ENCODE results near the gene FMOD. TPM values are rescaled to one million over a fixed set of nuclear protein-coding genes. Genes with fewer than 3 reads are reported as not detected.
A peak's percentile ranks its signal among the peaks of the same experiment; 100 is the strongest.

The FMOD gene
- total RNA-seq, 8 experiments from 2014 or later: 0.05 to 57.9 (median 0.66) TPM

- WGBS, 10 experiments: 0 to 100% (median 67%) methylated on average over 1 to 2 of the region's 2 CpGs; no CpG with 5 or more reads in 1 of the 10 experiments
Measured at GRCh38 chr1:203354246-203354645, 3.3 kb upstream of the FMOD start.

GRCh38 chr1:203353486-203353885, 2.6 kb upstream of the FMOD start:
- peak in 1 of 8 experiments; percentile 54 for ATAC-seq (replicated peaks in 6 of 8)
- Histone ChIP-seq H3K27ac (no peak overlapping the region), H3K4me1 (replicated peaks in 1 of 2) (peaks cover 2 to 4% of the 10 kb centered on the region in 2 donors), H3K4me3 (no peak overlapping the region)
- 26 to 100% (median 73%) methylated on average over 1 to 8 of the region's 8 CpGs; no CpG with 5 or more reads in 2 of the 10 experiments for WGBS, 10 experiments
- in situ Hi-C loops (cut with MboI; ENCODE audit: low pct_unique_long_range_greater_than_20kb in 2 of 9, low sequenced_read_pairs in 9 of 9, unreplicated experiment in 9 of 9): loop anchor here in 1 of 9 experiments (25.0 kb wide), 1 partner anchor 134 kb away; the partner anchor contains the start of genes OPTC and PRELP

More at GRCh38 chr1:203354246-203354645, 3.3 kb upstream of the FMOD start:
- no peak overlapping the region for H3K27ac ChIP-seq
- H3K4me3 ChIP-seq: no peak overlapping the region
- in situ Hi-C loops (cut with MboI; ENCODE audit: low pct_unique_long_range_greater_than_20kb in 2 of 9, low sequenced_read_pairs in 9 of 9, unreplicated experiment in 9 of 9): loop anchor here in 1 of 9 experiments (25.0 kb wide), 1 partner anchor 133 kb away; the partner anchor contains the start of genes OPTC and PRELP
- peak in 2 of 8 experiments; percentile 34 to 38 for ATAC-seq (replicated peaks in 6 of 8)
- peaks cover 2 to 4% of the 10 kb centered on the region in 2 donors for H3K4me1 ChIP-seq (replicated peaks in 1 of 2)

DNA sequence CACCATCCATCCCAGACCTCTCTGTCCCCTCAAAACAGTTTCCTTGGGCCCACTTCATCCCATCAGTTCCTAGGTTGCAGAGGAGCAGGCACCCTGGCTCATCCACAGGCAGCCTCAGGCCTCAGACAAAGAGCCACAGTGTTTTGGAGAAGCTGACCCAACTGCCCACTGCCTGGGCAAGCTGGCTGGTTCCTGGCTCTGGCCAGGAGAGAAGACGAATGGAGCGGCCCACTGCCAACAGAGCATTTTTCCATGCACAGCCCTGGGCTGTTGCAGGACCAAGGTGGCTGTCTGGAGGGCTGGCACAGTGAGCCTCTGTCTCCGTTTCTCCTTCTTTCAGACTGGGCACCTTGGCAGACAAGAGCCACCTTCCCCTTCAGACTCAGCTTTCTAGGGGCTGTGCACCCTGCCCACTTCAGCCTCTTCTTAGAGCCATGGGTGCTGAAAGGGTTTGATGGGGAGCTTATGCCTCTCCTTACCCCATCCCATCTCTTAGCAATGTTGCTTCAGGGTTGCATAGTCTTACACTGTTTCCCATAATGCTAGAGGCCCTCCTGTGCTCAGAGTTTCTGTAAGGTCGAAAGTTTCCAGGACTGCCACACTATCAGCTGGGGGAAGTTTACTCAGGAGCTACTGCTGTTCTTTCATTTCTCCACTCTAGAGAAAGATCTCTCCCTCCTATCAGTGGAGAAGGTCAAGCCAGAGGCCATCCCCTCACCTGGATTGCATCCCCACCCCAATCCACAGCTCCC, 973 bp downstream of the FMOD start:
- WGBS, 10 experiments: 81 to 100% (median 90%) methylated on average over 1 to 4 of the region's 4 CpGs; no CpG with 5 or more reads in 4 of the 10 experiments
- ATAC-seq (replicated peaks in 6 of 8): no peak
- Histone ChIP-seq H3K4me1 (replicated peaks in 1 of 2) (peaks cover 2 to 4% of the 10 kb centered on the region in 2 donors), H3K4me3 (no peak overlapping the region), H3K27ac (no peak overlapping the region)
- in situ Hi-C loops (cut with MboI; ENCODE audit: low pct_unique_long_range_greater_than_20kb in 2 of 9, low sequenced_read_pairs in 9 of 9, unreplicated experiment in 9 of 9): loop anchor here in 8 of 9 experiments (10.0 to 25.0 kb wide), 3 partner anchors 135 to 362 kb away; partner anchors contain the start of genes OPTC (in 4 of the 8) and PRELP (in 4 of the 8)

- H3K27ac ChIP-seq: no peak overlapping the region
- 60 to 100% (median 100%) methylated on average over 1 of the region's 1 CpG; no CpG with 5 or more reads in 5 of the 10 experiments for WGBS, 10 experiments
- no peak overlapping the region for H3K4me3 ChIP-seq
- in situ Hi-C loops (cut with MboI; ENCODE audit: low pct_unique_long_range_greater_than_20kb in 2 of 9, low sequenced_read_pairs in 9 of 9, unreplicated experiment in 9 of 9): loop anchor here in 7 of 9 experiments (10.0 to 25.0 kb wide), 3 partner anchors 136 to 363 kb away; partner anchors contain the start of genes OPTC (in 3 of the 7) and PRELP (in 3 of the 7)
- ATAC-seq (replicated peaks in 6 of 8): no peak
- H3K4me1 ChIP-seq (replicated peaks in 1 of 2): peaks cover 2 to 4% of the 10 kb centered on the region in 2 donors
Measured at GRCh38 chr1:203349166-203349565, 1.8 kb downstream of the FMOD start.

- Histone ChIP-seq H3K4me3 (no peak overlapping the region), H3K4me1 (replicated peaks in 1 of 2) (peaks cover 2 to 8% of the 10 kb centered on the region in 2 donors), H3K27ac (no peak overlapping the region)
- WGBS, 10 experiments: 50 to 100% (median 92%) methylated on average over 2 to 3 of the region's 3 CpGs; no CpG with 5 or more reads in 5 of the 10 experiments
- no peak for ATAC-seq (replicated peaks in 6 of 8)
- in situ Hi-C loops (cut with MboI; ENCODE audit: low pct_unique_long_range_greater_than_20kb in 2 of 9, low sequenced_read_pairs in 9 of 9, unreplicated experiment in 9 of 9): loop anchor here in 7 of 9 experiments (10.0 to 25.0 kb wide), 3 partner anchors 138 to 366 kb away; partner anchors contain the start of genes OPTC (in 3 of the 7) and PRELP (in 3 of the 7)
Measured at GRCh38 chr1:203346769-203347102, 4.2 kb downstream of the FMOD start.

DNA sequence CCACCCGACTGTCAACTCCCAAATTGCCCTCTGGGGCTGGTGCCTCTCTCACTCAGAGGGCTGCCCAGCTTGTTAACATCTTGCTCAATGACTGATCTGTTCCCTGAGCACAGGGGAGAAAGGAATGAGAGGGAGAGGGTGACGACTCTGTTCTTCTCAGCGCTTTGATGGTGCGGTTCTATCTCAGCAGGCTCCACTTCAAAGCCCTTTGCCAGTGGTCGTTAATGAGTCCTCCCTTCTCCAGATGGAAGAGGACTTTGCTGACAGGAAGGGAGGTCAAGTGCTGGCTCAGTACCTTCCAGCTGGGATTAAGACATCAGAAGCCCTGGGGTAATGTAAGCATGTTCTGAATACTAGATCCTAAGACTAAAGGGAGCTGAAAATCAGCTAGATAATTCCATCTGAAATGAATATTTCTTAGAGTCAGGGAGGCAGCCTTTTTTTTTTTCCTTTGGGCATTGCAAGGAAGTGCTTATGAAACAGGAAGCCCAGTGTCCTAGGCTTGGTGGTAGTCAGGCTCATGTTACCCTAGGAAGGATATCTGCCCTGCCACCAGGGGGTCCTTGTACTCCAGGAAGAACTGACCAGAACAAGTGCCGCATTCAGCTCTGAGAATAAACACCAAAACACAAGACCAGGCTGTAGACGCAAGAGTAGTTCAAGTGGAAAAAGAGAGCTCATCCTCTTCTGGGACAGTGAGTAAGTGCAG, 4.7 kb downstream of the FMOD start:
- peaks cover 2 to 5% of the 10 kb centered on the region in 2 donors for H3K4me1 ChIP-seq (replicated peaks in 1 of 2)
- no peak overlapping the region for H3K27ac ChIP-seq
- WGBS, 10 experiments: 17 to 80% (median 39%) methylated on average over 1 to 7 of the region's 7 CpGs; no CpG with 5 or more reads in 3 of the 10 experiments
- peak in 3 of 8 experiments; percentile 10 to 48 (median 21) for ATAC-seq (replicated peaks in 6 of 8)
- in situ Hi-C loops (cut with MboI; ENCODE audit: low pct_unique_long_range_greater_than_20kb in 2 of 9, low sequenced_read_pairs in 9 of 9, unreplicated experiment in 9 of 9): loop anchor here in 7 of 9 experiments (10.0 to 25.0 kb wide), 3 partner anchors 139 to 366 kb away; partner anchors contain the start of genes OPTC (in 3 of the 7) and PRELP (in 3 of the 7)
- H3K4me3 ChIP-seq: no peak overlapping the region

- no peak overlapping the region for H3K4me3 ChIP-seq
- in situ Hi-C loops (cut with MboI; ENCODE audit: low pct_unique_long_range_greater_than_20kb in 2 of 9, low sequenced_read_pairs in 9 of 9, unreplicated experiment in 9 of 9): loop anchor here in 7 of 9 experiments (10.0 to 25.0 kb wide), 3 partner anchors 141 to 368 kb away; partner anchors contain the start of genes OPTC (in 3 of the 7) and PRELP (in 3 of the 7)
- H3K27ac ChIP-seq: no peak overlapping the region
- no peak for ATAC-seq (replicated peaks in 6 of 8)
- peaks cover 5 to 11% of the 10 kb centered on the region in 2 donors for H3K4me1 ChIP-seq (replicated peaks in 1 of 2)
- 33 to 100% (median 86%) methylated on average over 1 to 9 of the region's 9 CpGs for WGBS, 10 experiments
Measured at GRCh38 chr1:203343956-203344754, 6.8 kb downstream of the FMOD start.

GRCh38 chr1:203342192-203342940, 8.6 kb downstream of the FMOD start:
- ATAC-seq (replicated peaks in 6 of 8): peak; percentile 39 to 79 (median 52)
- in situ Hi-C loops (cut with MboI; ENCODE audit: low pct_unique_long_range_greater_than_20kb in 2 of 9, low sequenced_read_pairs in 9 of 9, unreplicated experiment in 9 of 9): loop anchor here in 7 of 9 experiments (10.0 to 25.0 kb wide), 3 partner anchors 142 to 370 kb away; partner anchors contain the start of genes OPTC (in 3 of the 7) and PRELP (in 3 of the 7)
- H3K27ac ChIP-seq: no peak overlapping the region
- no peak overlapping the region for H3K4me3 ChIP-seq
- 0 to 77% (median 47%) methylated on average over 1 to 18 of the region's 23 CpGs; no CpG with 5 or more reads in 4 of the 10 experiments for WGBS, 10 experiments
- peaks cover 12 to 13% of the 10 kb centered on the region in 2 donors for H3K4me1 ChIP-seq (replicated peaks in 1 of 2)

DNA sequence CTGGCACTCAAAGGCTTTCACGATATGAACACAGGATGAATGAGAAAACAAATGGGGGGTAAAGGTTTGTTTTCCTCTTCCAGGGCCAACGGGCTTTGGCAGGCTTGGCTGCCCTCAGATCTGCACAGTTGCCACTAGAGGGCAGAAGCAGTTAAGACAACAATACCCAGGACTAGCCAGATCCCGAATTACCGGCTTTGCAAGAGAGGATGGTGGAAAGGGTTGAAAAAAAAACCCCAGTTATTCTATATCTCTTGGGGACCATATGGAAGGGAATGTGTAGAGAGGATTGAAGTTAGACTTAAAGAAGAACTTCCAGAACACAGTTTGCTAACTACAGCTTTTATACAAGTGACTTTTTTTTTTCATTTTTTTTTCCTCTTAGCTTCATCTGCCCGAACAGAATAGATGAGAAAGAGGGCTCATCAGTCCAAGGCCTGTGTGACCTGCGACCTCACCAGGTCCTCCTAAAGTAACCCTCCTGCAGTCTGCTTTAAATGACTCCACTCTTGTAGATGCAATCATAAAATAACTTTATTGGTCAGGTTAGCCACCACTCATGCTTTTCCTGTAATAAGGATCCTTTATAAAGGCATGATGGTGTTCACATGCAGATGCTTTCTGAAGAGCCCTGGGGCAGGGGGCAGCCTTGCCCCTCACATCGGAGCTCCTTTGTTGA, 10.7 kb downstream of the FMOD start:
- Histone ChIP-seq H3K4me1 (replicated peaks in 1 of 2) (peaks cover 12 to 13% of the 10 kb centered on the region in 2 donors), H3K27ac (no peak overlapping the region), H3K4me3 (no peak overlapping the region)
- in situ Hi-C loops (cut with MboI; ENCODE audit: low pct_unique_long_range_greater_than_20kb in 2 of 9, low sequenced_read_pairs in 9 of 9, unreplicated experiment in 9 of 9): loop anchor here in 7 of 9 experiments (10.0 to 25.0 kb wide), 3 partner anchors 145 to 372 kb away; partner anchors contain the start of genes OPTC (in 3 of the 7) and PRELP (in 3 of the 7)
- WGBS, 10 experiments: 0 to 48% (median 20%) methylated on average over 2 to 7 of the region's 7 CpGs; no CpG with 5 or more reads in 1 of the 10 experiments
- peak; percentile 66 to 95 (median 90) for ATAC-seq (replicated peaks in 6 of 8)

DNA sequence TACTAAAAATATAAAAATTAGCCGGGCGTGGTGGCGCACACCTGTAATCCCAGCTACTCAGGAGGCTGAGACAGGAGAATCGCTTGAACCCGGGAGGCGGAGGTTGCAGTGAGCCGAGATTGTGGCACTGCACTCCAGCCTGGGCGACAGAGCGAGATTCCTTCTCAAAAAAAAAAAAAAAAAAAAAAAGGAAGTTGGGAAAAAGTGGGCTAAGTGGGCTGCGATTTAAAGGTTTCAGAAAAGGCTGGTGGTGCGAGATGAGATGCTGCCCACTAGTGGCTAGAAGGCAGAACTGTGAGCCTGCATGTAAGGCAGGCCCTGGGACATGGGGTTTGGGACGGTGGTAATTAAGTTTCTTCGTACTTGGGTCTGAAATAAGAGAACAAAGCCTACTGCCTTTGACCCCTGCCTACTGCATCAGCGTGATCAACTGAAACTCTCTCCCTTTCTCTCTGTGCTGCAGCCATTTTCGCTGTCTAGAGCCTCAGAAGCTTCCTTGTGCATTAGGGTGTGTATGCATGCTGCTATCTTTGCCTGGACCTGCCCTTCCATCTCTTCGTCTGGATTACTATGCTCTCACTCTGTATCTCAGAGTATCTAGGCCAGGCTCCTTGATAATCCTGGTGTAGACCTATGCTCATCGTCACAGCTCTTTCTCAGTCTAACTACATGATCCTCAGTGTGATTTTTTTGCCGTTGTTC, 12.4 kb downstream of the FMOD start:
- 17 to 100% (median 64%) methylated on average over 1 to 16 of the region's 18 CpGs for WGBS, 10 experiments
- H3K4me3 ChIP-seq: no peak overlapping the region
- peaks cover 12 to 13% of the 10 kb centered on the region in 2 donors for H3K4me1 ChIP-seq (replicated peaks in 1 of 2)
- peak; percentile 28 to 80 (median 36) for ATAC-seq (replicated peaks in 6 of 8)
- no peak overlapping the region for H3K27ac ChIP-seq
- in situ Hi-C loops (cut with MboI; ENCODE audit: low pct_unique_long_range_greater_than_20kb in 2 of 9, low sequenced_read_pairs in 9 of 9, unreplicated experiment in 9 of 9): loop anchor here (5.0 to 25.0 kb wide), 5 partner anchors 64 to 374 kb away; partner anchors contain the start of genes OPTC (in 3 of the 9) and PRELP (in 3 of the 9)
